ENCODE data around the gene TMEM121B.

Gene TMEM121B

GRCh38 chr22:17137861-17138425 is 16.8 kb upstream of the TMEM121B start:
- DNase-seq, result no peak

GRCh38 chr22:17137170-17137569 is 16.0 kb upstream of the TMEM121B start:
- DNase-seq, result no peak

- no peak for DNase-seq
Measured at GRCh38 chr22:17135153-17135760, 14.1 kb upstream of the TMEM121B start.

- DNase-seq, result no peak
Measured at GRCh38 chr22:17133137-17133536, 12.0 kb upstream of the TMEM121B start.

- no peak for DNase-seq
Measured at GRCh38 chr22:17132112-17132511, 11.0 kb upstream of the TMEM121B start.

GRCh38 chr22:17131686-17132085 is 10.5 kb upstream of the TMEM121B start:
- peak; percentile 39 for DNase-seq

- DNase-seq, result no peak
Measured at GRCh38 chr22:17130199-17130598, 9.0 kb upstream of the TMEM121B start.

GRCh38 chr22:17120711-17121232 is 388 bp downstream of the TMEM121B start:
- no peak for DNase-seq

- no peak for DNase-seq
Measured at GRCh38 chr22:17120281-17120680, 879 bp downstream of the TMEM121B start.

- no peak for DNase-seq
Measured at GRCh38 chr22:17119481-17120202, 1.5 kb downstream of the TMEM121B start.

GRCh38 chr22:17118342-17118741 is 2.8 kb downstream of the TMEM121B start:
- no peak for DNase-seq

- DNase-seq, result no peak
Measured at GRCh38 chr22:17117890-17118289, 3.3 kb downstream of the TMEM121B start.

GRCh38 chr22:17117400-17117799 is 3.8 kb downstream of the TMEM121B start:
- no peak for DNase-seq

- DNase-seq, result no peak
Measured at GRCh38 chr22:17116572-17117330, 4.4 kb downstream of the TMEM121B start.

- DNase-seq, result no peak
Measured at GRCh38 chr22:17115945-17116565, 5.1 kb downstream of the TMEM121B start.

- no peak for DNase-seq
Measured at GRCh38 chr22:17115236-17115635, 5.9 kb downstream of the TMEM121B start.

GRCh38 chr22:17114898-17115235 is 6.3 kb downstream of the TMEM121B start:
- DNase-seq, result no peak

- DNase-seq, result no peak
Measured at GRCh38 chr22:17114173-17114897, 6.8 kb downstream of the TMEM121B start.

- no peak for DNase-seq
Measured at GRCh38 chr22:17113600-17113999, 7.6 kb downstream of the TMEM121B start.

GRCh38 chr22:17112491-17113042 is 8.6 kb downstream of the TMEM121B start:
- no peak for DNase-seq

GRCh38 chr22:17110791-17111550 is 10.2 kb downstream of the TMEM121B start:
- DNase-seq, result no peak

Data from NCI-H2081 treated with DMSO at 0.1 percent for 48 hours (cell line).